HepG2 (cell line): ENCODE data around the gene CARD19. TPM values are rescaled to one million over a fixed set of nuclear protein-coding genes. Genes with fewer than 3 reads are reported as not detected.

ENCODE experiments used
- FOXO1 ChIP-seq: sonication (generic); formaldehyde crosslinking; IDR thresholded peaks from 2 replicates; pipeline ENCODE4 v1.4.0; 2020; ENCODE audit warnings: missing genetic modification reagents
- HNRNPLL ChIP-seq: fragments of 200-400 bp; formaldehyde crosslinking; IDR thresholded peaks from 2 replicates; pipeline ENCODE4 v1.6.1; 2017; ENCODE audit warnings: mild to moderate bottlenecking, low read depth, low read length; ENCODE audit not compliant: poor library complexity, severe bottlenecking
- LCORL ChIP-seq, 2 experiments: fragments of 450-650 bp in 1 of 2; sonication (generic) in 1 of 2; formaldehyde crosslinking in 1 of 2; IDR thresholded peaks; 2 replicates each; pipeline versions ENCODE4 v1.5.0 to v1.6.1; 2017 to 2020; ENCODE audit warnings: antibody characterized with exemption in 1 of 2, missing genetic modification reagents in 1 of 2
- NCOA1 ChIP-seq: sonication (generic); formaldehyde crosslinking; IDR thresholded peaks from 2 replicates; pipeline ENCODE4 v1.9.0; 2021; ENCODE audit warnings: missing genetic modification reagents
- NR1H2 ChIP-seq: sonication (generic); formaldehyde crosslinking; IDR thresholded peaks from 2 replicates; pipeline ENCODE4 v1.8.1; 2022; ENCODE audit warnings: low read depth, missing genetic modification reagents, borderline replicate concordance
- NRL ChIP-seq: sonication (generic); formaldehyde crosslinking; IDR thresholded peaks from 2 replicates; pipeline ENCODE4 v1.5.0; 2020; ENCODE audit warnings: missing genetic modification reagents, mild to moderate bottlenecking, moderate library complexity, borderline replicate concordance
- PHF20 ChIP-seq: sonication (generic); formaldehyde crosslinking; IDR thresholded peaks from 2 replicates; pipeline ENCODE4 v1.5.0; 2020; ENCODE audit warnings: mild to moderate bottlenecking, missing genetic modification reagents
- YEATS2 ChIP-seq: sonication (generic); formaldehyde crosslinking; IDR thresholded peaks from 2 replicates; pipeline ENCODE4 v1.4.0; 2020; ENCODE audit warnings: missing genetic modification reagents, borderline replicate concordance
- ZNF225 ChIP-seq: sonication (generic); formaldehyde crosslinking; IDR thresholded peaks from 2 replicates; pipeline ENCODE4 v1.4.0; 2020; ENCODE audit warnings: mild to moderate bottlenecking, missing genetic modification reagents
- ZNF230 ChIP-seq: sonication (generic); formaldehyde crosslinking; IDR thresholded peaks from 2 replicates; pipeline ENCODE4 v1.4.0; 2020; ENCODE audit warnings: mild to moderate bottlenecking, missing genetic modification reagents
- ZNF362 ChIP-seq: sonication (generic); formaldehyde crosslinking; IDR thresholded peaks from 2 replicates; pipeline ENCODE4 v1.4.0; 2020; ENCODE audit warnings: missing genetic modification reagents, mild to moderate bottlenecking, borderline replicate concordance
- ZNF441 ChIP-seq: sonication (generic); formaldehyde crosslinking; IDR thresholded peaks from 2 replicates; pipeline ENCODE4 v1.7.0; 2021; ENCODE audit warnings: missing genetic modification reagents, borderline replicate concordance
- ZNF549 ChIP-seq: sonication (generic); formaldehyde crosslinking; IDR thresholded peaks from 2 replicates; pipeline ENCODE4 v1.5.0; 2020; ENCODE audit warnings: missing genetic modification reagents
- ZNF558 ChIP-seq: sonication (generic); formaldehyde crosslinking; IDR thresholded peaks from 2 replicates; pipeline ENCODE4 v1.9.0; 2022; ENCODE audit warnings: mild to moderate bottlenecking, missing genetic modification reagents, borderline replicate concordance
- ZNF772 ChIP-seq: sonication (generic); formaldehyde crosslinking; IDR thresholded peaks from 2 replicates; pipeline ENCODE4 v1.5.0; 2020; ENCODE audit warnings: mild to moderate bottlenecking, missing genetic modification reagents
- ZNF777 ChIP-seq: sonication (generic); formaldehyde crosslinking; IDR thresholded peaks from 2 replicates; pipeline ENCODE4 v1.4.0; 2020; ENCODE audit warnings: missing genetic modification reagents
- ZSCAN22 ChIP-seq: sonication (generic); formaldehyde crosslinking; IDR thresholded peaks from 2 replicates; pipeline ENCODE4 v1.4.0; 2020; ENCODE audit warnings: mild to moderate bottlenecking, missing genetic modification reagents
- polyA plus RNA-seq, 8 experiments: library from polyadenylated mRNA; depleted of rRNA in 3 of 8; stranded (reverse) in 7 of 8; unstranded in 1 of 8; fragments of >200 nt; fragmentation: Illumina TruSeq in 4 of 8; extraction: Trizol in 4 of 8; gene quantifications; 2 replicates each; pipeline versions ENCODE4 v1.2.1 to v1.2.3, GENCODE V29; 2011 to 2016; ENCODE audit warnings: low read depth in 4 of 8, missing spikeins in 1 of 8, mixed read lengths in 1 of 8; ENCODE audit not compliant: insufficient read depth in 1 of 8
- total RNA-seq, 5 experiments: library from RNA; depleted of rRNA; stranded (reverse); fragments of >200 nt; fragmentation: Illumina TruSeq; extraction: Trizol; gene quantifications; 2 replicates each; pipeline ENCODE4 v1.2.3, GENCODE V29; 2016; ENCODE audit warnings: low read depth in 1 of 5
- TF ChIP-seq, protein P1 (sequence below): fragments of 450-650 bp; IDR thresholded peaks from 2 replicates; pipeline ENCODE4 v1.6.1; 2017
- TF ChIP-seq, protein P2 (sequence below): sonication (generic); formaldehyde crosslinking; IDR thresholded peaks from 2 replicates; pipeline ENCODE4 v1.8.1; 2023; ENCODE audit warnings: missing genetic modification reagents, inconsistent platforms, borderline replicate concordance
- TF ChIP-seq, protein P3 (sequence below): sonication (generic); formaldehyde crosslinking; IDR thresholded peaks from 2 replicates; pipeline ENCODE4 v1.9.0; 2021; ENCODE audit warnings: missing genetic modification reagents, mild to moderate bottlenecking, borderline replicate concordance
- TF ChIP-seq, protein P4 (sequence below): sonication (generic); formaldehyde crosslinking; IDR thresholded peaks from 2 replicates; pipeline ENCODE4 v1.5.0; 2020; ENCODE audit warnings: missing genetic modification reagents

Gene CARD19
- total and polyA plus RNA-seq, 2 of the 13 experiments (the other 11 are each of a cell fraction or from before 2014, with no cell fraction given): 18.4 to 47.2 TPM

GRCh38 chr9:93095205-93096130 is 549 bp upstream of the CARD19 start (continued):
- no peak for TF ChIP-seq ZNF362 (CRISPR knock-in tag)
- TF ChIP-seq, protein P1, sequence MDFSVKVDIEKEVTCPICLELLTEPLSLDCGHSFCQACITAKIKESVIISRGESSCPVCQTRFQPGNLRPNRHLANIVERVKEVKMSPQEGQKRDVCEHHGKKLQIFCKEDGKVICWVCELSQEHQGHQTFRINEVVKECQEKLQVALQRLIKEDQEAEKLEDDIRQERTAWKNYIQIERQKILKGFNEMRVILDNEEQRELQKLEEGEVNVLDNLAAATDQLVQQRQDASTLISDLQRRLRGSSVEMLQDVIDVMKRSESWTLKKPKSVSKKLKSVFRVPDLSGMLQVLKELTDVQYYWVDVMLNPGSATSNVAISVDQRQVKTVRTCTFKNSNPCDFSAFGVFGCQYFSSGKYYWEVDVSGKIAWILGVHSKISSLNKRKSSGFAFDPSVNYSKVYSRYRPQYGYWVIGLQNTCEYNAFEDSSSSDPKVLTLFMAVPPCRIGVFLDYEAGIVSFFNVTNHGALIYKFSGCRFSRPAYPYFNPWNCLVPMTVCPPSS: no peak
- TF ChIP-seq, protein P2, sequence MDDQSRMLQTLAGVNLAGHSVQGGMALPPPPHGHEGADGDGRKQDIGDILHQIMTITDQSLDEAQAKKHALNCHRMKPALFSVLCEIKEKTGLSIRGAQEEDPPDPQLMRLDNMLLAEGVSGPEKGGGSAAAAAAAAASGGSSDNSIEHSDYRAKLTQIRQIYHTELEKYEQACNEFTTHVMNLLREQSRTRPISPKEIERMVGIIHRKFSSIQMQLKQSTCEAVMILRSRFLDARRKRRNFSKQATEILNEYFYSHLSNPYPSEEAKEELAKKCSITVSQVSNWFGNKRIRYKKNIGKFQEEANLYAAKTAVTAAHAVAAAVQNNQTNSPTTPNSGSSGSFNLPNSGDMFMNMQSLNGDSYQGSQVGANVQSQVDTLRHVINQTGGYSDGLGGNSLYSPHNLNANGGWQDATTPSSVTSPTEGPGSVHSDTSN (CRISPR knock-in tag): no peak
- TF ChIP-seq HNRNPLL: peak; percentile 70
- no peak for TF ChIP-seq ZSCAN22 (CRISPR knock-in tag)
- TF ChIP-seq, protein P3, sequence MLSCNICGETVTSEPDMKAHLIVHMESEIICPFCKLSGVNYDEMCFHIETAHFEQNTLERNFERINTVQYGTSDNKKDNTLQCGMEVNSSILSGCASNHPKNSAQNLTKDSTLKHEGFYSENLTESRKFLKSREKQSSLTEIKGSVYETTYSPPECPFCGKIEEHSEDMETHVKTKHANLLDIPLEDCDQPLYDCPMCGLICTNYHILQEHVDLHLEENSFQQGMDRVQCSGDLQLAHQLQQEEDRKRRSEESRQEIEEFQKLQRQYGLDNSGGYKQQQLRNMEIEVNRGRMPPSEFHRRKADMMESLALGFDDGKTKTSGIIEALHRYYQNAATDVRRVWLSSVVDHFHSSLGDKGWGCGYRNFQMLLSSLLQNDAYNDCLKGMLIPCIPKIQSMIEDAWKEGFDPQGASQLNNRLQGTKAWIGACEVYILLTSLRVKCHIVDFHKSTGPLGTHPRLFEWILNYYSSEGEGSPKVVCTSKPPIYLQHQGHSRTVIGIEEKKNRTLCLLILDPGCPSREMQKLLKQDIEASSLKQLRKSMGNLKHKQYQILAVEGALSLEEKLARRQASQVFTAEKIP: no peak
- no peak for TF ChIP-seq LCORL (IDR thresholded peaks at IDR 0.05)
- TF ChIP-seq LCORL (CRISPR knock-in tag; IDR thresholded peaks at IDR 0.05): no peak; the same call in 1 of the 2 replicates
- no peak for TF ChIP-seq NRL (CRISPR knock-in tag)
- TF ChIP-seq, protein P4, sequence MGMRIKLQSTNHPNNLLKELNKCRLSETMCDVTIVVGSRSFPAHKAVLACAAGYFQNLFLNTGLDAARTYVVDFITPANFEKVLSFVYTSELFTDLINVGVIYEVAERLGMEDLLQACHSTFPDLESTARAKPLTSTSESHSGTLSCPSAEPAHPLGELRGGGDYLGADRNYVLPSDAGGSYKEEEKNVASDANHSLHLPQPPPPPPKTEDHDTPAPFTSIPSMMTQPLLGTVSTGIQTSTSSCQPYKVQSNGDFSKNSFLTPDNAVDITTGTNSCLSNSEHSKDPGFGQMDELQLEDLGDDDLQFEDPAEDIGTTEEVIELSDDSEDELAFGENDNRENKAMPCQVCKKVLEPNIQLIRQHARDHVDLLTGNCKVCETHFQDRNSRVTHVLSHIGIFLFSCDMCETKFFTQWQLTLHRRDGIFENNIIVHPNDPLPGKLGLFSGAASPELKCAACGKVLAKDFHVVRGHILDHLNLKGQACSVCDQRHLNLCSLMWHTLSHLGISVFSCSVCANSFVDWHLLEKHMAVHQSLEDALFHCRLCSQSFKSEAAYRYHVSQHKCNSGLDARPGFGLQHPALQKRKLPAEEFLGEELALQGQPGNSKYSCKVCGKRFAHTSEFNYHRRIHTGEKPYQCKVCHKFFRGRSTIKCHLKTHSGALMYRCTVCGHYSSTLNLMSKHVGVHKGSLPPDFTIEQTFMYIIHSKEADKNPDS (CRISPR knock-in tag): no peak
- peak; percentile 26; the same call in 1 of the 2 replicates for TF ChIP-seq FOXO1
- TF ChIP-seq PHF20 (CRISPR knock-in tag): peak; percentile 64
- TF ChIP-seq ZNF777 (CRISPR knock-in tag): no peak; the same call in 1 of the 2 replicates
- TF ChIP-seq NCOA1: no peak
- 0 out of 2 replicates have a peak, but pooled peaks have one; percentile 33 for TF ChIP-seq YEATS2 (CRISPR knock-in tag)
- TF ChIP-seq ZNF230 (CRISPR knock-in tag): peak; percentile 9; the same call in 1 of the 2 replicates
- no peak for TF ChIP-seq NR1H2 (CRISPR knock-in tag)
- TF ChIP-seq ZNF772: peak; percentile 23; the same call in 1 of the 2 replicates
- TF ChIP-seq ZNF549 (CRISPR knock-in tag): no peak
- TF ChIP-seq ZNF441 (CRISPR knock-in tag): peak; percentile 91
- no peak for TF ChIP-seq ZNF225 (CRISPR knock-in tag)
- 0 out of 2 replicates have a peak, but pooled peaks have one; percentile 42 for TF ChIP-seq ZNF558 (CRISPR knock-in tag)
